T-cell (primary cell): ENCODE results near the gene WT1. TPM values are rescaled to one million over a fixed set of nuclear protein-coding genes. Genes with fewer than 3 reads are reported as not detected.

Experiments
- ATAC-seq, 4 experiments: fragments of 200-7000 bp in 3 of 4; fragments of 150-1000 bp in 1 of 4; cut with Tn5 transposase; replicated peaks in 1 of 4; 1 replicate in 3 of 4; 2 replicates in 1 of 4; pipeline ENCODE4 v1.10.0; 2021; ENCODE audit warnings: moderate library complexity in 3 of 4, mild to moderate bottlenecking in 2 of 4, moderate number of reproducible peaks in 1 of 4
- CTCF ChIA-PET, 2 donors: fragments of 300-600 bp; sonication (Branson Sonifier 250); formaldehyde crosslinking; loops; one replicate each; lab custom pipeline; 2022; ENCODE audit warnings: antibody characterized with exemption in 2 of 2; lab: Charles Lee
- POLR2A ChIA-PET, 2 donors: fragments of 300-600 bp; sonication (Branson Sonifier 250); formaldehyde crosslinking; loops; one replicate each; lab custom pipeline; 2022; ENCODE audit warnings: antibody characterized with exemption in 2 of 2; lab: Charles Lee
- DNase-seq, 35 experiments: peaks; one replicate each; pipeline versions ENCODE4 v3.0.0 to v3.0.0-alpha.2; 2013 to 2023
- H3K27ac ChIP-seq: one replicate; pipeline ENCODE4 v1.5.1; 2013; ENCODE audit warnings: low read length
- H3K27me3 ChIP-seq, 2 experiments: replicated peaks in 1 of 2; 1 replicate in 1 of 2; 2 replicates in 1 of 2; pipeline versions ENCODE4 v1.6.1 to v1.7.0; 2013; ENCODE audit warnings: low read length in 1 of 2, mixed read lengths in 1 of 2; ENCODE audit not compliant: control insufficient read depth in 2 of 2, insufficient read depth in 2 of 2; ENCODE audit errors: extremely low read depth in 1 of 2
- H3K36me3 ChIP-seq, 2 donors: 1 replicate in 1 of 2; 2 replicates in 1 of 2; pipeline versions ENCODE4 v1.6.1 to v1.7.0; 2013; ENCODE audit warnings: low read length in 1 of 2; ENCODE audit not compliant: control insufficient read depth in 2 of 2, insufficient read depth in 1 of 2; ENCODE audit errors: extremely low read depth in 1 of 2
- H3K4me1 ChIP-seq, 2 experiments: 1 replicate in 1 of 2; 2 replicates in 1 of 2; pipeline versions ENCODE4 v1.6.1 to v1.7.0; 2013; ENCODE audit warnings: low read length in 2 of 2, mixed read lengths in 1 of 2; ENCODE audit not compliant: insufficient read depth in 2 of 2, control insufficient read depth in 1 of 2; ENCODE audit errors: extremely low read depth in 1 of 2
- H3K4me3 ChIP-seq, 2 donors: 1 replicate in 1 of 2; 2 replicates in 1 of 2; pipeline versions ENCODE4 v1.5.1 to v1.7.0; 2013; ENCODE audit warnings: mild to moderate bottlenecking in 2 of 2, low read length in 1 of 2, moderate library complexity in 1 of 2; ENCODE audit not compliant: control insufficient read depth in 1 of 2; ENCODE audit errors: extremely low read depth in 1 of 2
- H3K9me3 ChIP-seq: 2 replicates; pipeline ENCODE4 v1.7.0; 2013
- H3K27ac Mint-ChIP-seq, 2 donors: one replicate each; pipeline ENCODE4 v1.8.0; 2020 to 2021; ENCODE audit warnings: mild to moderate bottlenecking in 2 of 2, mixed read lengths in 2 of 2
- H3K27me3 Mint-ChIP-seq, 2 donors: one replicate each; pipeline ENCODE4 v1.8.0; 2021 to 2022; ENCODE audit warnings: mixed read lengths in 2 of 2
- H3K36me3 Mint-ChIP-seq: one replicate; pipeline ENCODE4 v1.8.0; 2021; ENCODE audit warnings: mixed read lengths
- H3K4me1 Mint-ChIP-seq, 3 donors: one replicate each; pipeline ENCODE4 v1.8.0; 2020 to 2022; ENCODE audit warnings: mixed read lengths in 3 of 3, mild to moderate bottlenecking in 1 of 3
- H3K4me3 Mint-ChIP-seq, 3 donors: one replicate each; pipeline ENCODE4 v1.8.0; 2020 to 2022; ENCODE audit warnings: mild to moderate bottlenecking in 3 of 3, mixed read lengths in 3 of 3, moderate library complexity in 3 of 3
- H3K9me3 Mint-ChIP-seq, 3 donors: one replicate each; pipeline ENCODE4 v1.8.0; 2020 to 2022; ENCODE audit warnings: mixed read lengths in 3 of 3
- WGBS: methylation state at CpG from one replicate; pipeline ENCODE4 v1.1.5; 2013; ENCODE audit warnings: missing lambda C conversion rate; ENCODE audit not compliant: insufficient coverage; 5-methylcytosine and 5-hydroxymethylcytosine counted together
- total RNA-seq, 35 experiments: library from RNA in 6 of 35; stranded (reverse) in 6 of 35; fragments of 120-200 nt in 1 of 35; gene quantifications; one replicate each; pipeline versions ENCODE4 v1.2.1 to v1.2.4 and lab custom pipeline; 2013 to 2026

The WT1 gene
- total RNA-seq, 5 donors from 2014 or later (not counting 1 experiment from before 2014, with no cell fraction given) = not detected

- Mint-ChIP-seq H3K27me3 (peaks cover 21 to 22% of the 10 kb centered on the region in 2 donors), H3K9me3 (peaks cover 8 to 19% (median 17%) of the 10 kb centered on the region in 3 donors), H3K36me3 (no peaks in the 10 kb centered on the region), H3K4me1 (no peaks in the 10 kb centered on the region), H3K4me3 (no peak overlapping the region), H3K27ac (no peak overlapping the region)
- Histone ChIP-seq H3K36me3 (no peaks in the 10 kb centered on the region), H3K27me3 (no peaks in the 10 kb centered on the region), H3K4me3 (no peak overlapping the region), H3K9me3 (no peaks in the 10 kb centered on the region), H3K27ac (no peak overlapping the region), H3K4me1 (no peaks in the 10 kb centered on the region)
- ChIA-PET CTCF (no interaction called here), POLR2A (no interaction called here)
- no peak for DNase-seq
- WGBS = no CpG with 5 or more reads among the region's 1 CpG
- no peak for ATAC-seq
These were observed 68.7 kb downstream of the WT1 start for GRCh38 chr11:32366666-32367065.

- POLR2A ChIA-PET = no interaction called here
- H3K4me3 Mint-ChIP-seq = no peak overlapping the region
- Histone ChIP-seq H3K4me1 (no peaks in the 10 kb centered on the region), H3K4me3 (no peak overlapping the region), H3K36me3 (no peaks in the 10 kb centered on the region), H3K27me3 (no peaks in the 10 kb centered on the region), H3K9me3 (no peaks in the 10 kb centered on the region), H3K27ac (no peak overlapping the region)
- CTCF ChIA-PET = no interaction called here
- H3K27me3 Mint-ChIP-seq = peaks cover 22 to 26% of the 10 kb centered on the region in 2 donors
- DNase-seq (no peak), ATAC-seq (no peak)
- no CpG with 5 or more reads among the region's 4 CpGs for WGBS
- H3K4me1 Mint-ChIP-seq = no peaks in the 10 kb centered on the region
- H3K36me3 Mint-ChIP-seq = no peaks in the 10 kb centered on the region
- no peak overlapping the region for H3K27ac Mint-ChIP-seq
- H3K9me3 Mint-ChIP-seq = peaks cover 8 to 19% (median 14%) of the 10 kb centered on the region in 3 donors
These were observed 70.1 kb downstream of the WT1 start for GRCh38 chr11:32365192-32365591.

- Histone ChIP-seq H3K27me3 (no peaks in the 10 kb centered on the region), H3K4me1 (no peaks in the 10 kb centered on the region), H3K36me3 (no peaks in the 10 kb centered on the region), H3K27ac (no peak overlapping the region), H3K4me3 (no peak overlapping the region), H3K9me3 (no peaks in the 10 kb centered on the region)
- Mint-ChIP-seq H3K4me1 (no peaks in the 10 kb centered on the region), H3K36me3 (no peaks in the 10 kb centered on the region), H3K9me3 (no peaks in the 10 kb centered on the region), H3K4me3 (no peak overlapping the region), H3K27ac (no peak overlapping the region), H3K27me3 (peaks cover 31 to 34% of the 10 kb centered on the region in 2 donors)
- DNase-seq (no peak), ATAC-seq (no peak)
- ChIA-PET CTCF (interaction anchor here in 1 of 2 donors (0.6 kb wide), 2 partner anchors 36 to 48 kb away, joined by 5 to 9 read pairs; no protein-coding TSS in a partner anchor), POLR2A (no interaction called here)
- WGBS = 70% methylated on average over 9 of the region's 13 CpGs
These were observed 76.6 kb downstream of the WT1 start for GRCh38 chr11:32358729-32359128.

GRCh38 chr11:32353884-32354283, 81.5 kb downstream of the WT1 start:
- H3K4me3 Mint-ChIP-seq = no peak overlapping the region
- H3K27me3 Mint-ChIP-seq = peaks cover 15% of the 10 kb centered on the region in 2 donors
- ChIA-PET CTCF (interaction anchor here in 1 of 2 donors (0.6 kb wide), 1 partner anchor 10 kb away, joined by 5 read pairs; no protein-coding TSS in a partner anchor), POLR2A (no interaction called here)
- no peaks in the 10 kb centered on the region for H3K4me1 ChIP-seq
- DNase-seq (no peak), ATAC-seq (no peak)
- no peaks in the 10 kb centered on the region for H3K27me3 ChIP-seq
- 100% methylated on average over 1 of the region's 6 CpGs for WGBS
- H3K27ac ChIP-seq = no peak overlapping the region
- H3K4me3 ChIP-seq = no peak overlapping the region
- no peaks in the 10 kb centered on the region for H3K36me3 ChIP-seq
- no peak overlapping the region for H3K27ac Mint-ChIP-seq
- H3K9me3 Mint-ChIP-seq = no peaks in the 10 kb centered on the region
- no peaks in the 10 kb centered on the region for H3K4me1 Mint-ChIP-seq
- no peaks in the 10 kb centered on the region for H3K36me3 Mint-ChIP-seq
- H3K9me3 ChIP-seq = no peaks in the 10 kb centered on the region

GRCh38 chr11:32348502-32348901, 86.8 kb downstream of the WT1 start:
- H3K9me3 ChIP-seq = no peaks in the 10 kb centered on the region
- peaks cover 3 to 4% of the 10 kb centered on the region in 2 experiments for H3K4me1 ChIP-seq
- Mint-ChIP-seq H3K36me3 (no peaks in the 10 kb centered on the region), H3K27ac (no peak overlapping the region), H3K4me3 (no peak overlapping the region), H3K27me3 (peaks cover 21 to 26% of the 10 kb centered on the region in 2 donors), H3K9me3 (no peaks in the 10 kb centered on the region), H3K4me1 (peaks cover 5 to 7% (median 5%) of the 10 kb centered on the region in 3 donors)
- H3K36me3 ChIP-seq = no peaks in the 10 kb centered on the region
- CTCF ChIA-PET = no interaction called here
- ATAC-seq = no peak
- POLR2A ChIA-PET = no interaction called here
- WGBS = no CpG with 5 or more reads among the region's 1 CpG
- no peak for DNase-seq
- no peak overlapping the region for H3K4me3 ChIP-seq
- peaks cover 0 to 8% of the 10 kb centered on the region in 2 experiments for H3K27me3 ChIP-seq
- H3K27ac ChIP-seq = no peak overlapping the region

- no peak for ATAC-seq
- H3K9me3 Mint-ChIP-seq = no peaks in the 10 kb centered on the region
- no peak overlapping the region for H3K27ac Mint-ChIP-seq
These were observed 90.4 kb downstream of the WT1 start for GRCh38 chr11:32344946-32345345.

More at GRCh38 chr11:32344946-32345345, 90.4 kb downstream of the WT1 start:
- POLR2A ChIA-PET = no interaction called here
- Histone ChIP-seq H3K9me3 (no peaks in the 10 kb centered on the region), H3K27ac (no peak overlapping the region), H3K36me3 (no peaks in the 10 kb centered on the region), H3K4me1 (peaks cover 3 to 6% of the 10 kb centered on the region in 2 experiments), H3K27me3 (peaks cover 0 to 8% of the 10 kb centered on the region in 2 experiments), H3K4me3 (no peak overlapping the region)
- Mint-ChIP-seq H3K4me1 (peaks cover 8 to 12% (median 11%) of the 10 kb centered on the region in 3 donors), H3K36me3 (no peaks in the 10 kb centered on the region), H3K27me3 (peaks cover 20 to 21% of the 10 kb centered on the region in 2 donors), H3K4me3 (no peak overlapping the region)
- CTCF ChIA-PET = no interaction called here
- WGBS = 54% methylated on average over 2 of the region's 5 CpGs
- no peak for DNase-seq
